Ishikawa (cell line): ENCODE measurements around the gene DENND4B.

Experiments
- CEBPB ChIP-seq: IDR thresholded peaks from 2 replicates; pipeline ENCODE4 v1.6.1; 2012
- EP300 ChIP-seq: IDR thresholded peaks from 2 replicates; pipeline ENCODE4 v1.6.1; 2012; ENCODE audit warnings: borderline replicate concordance
- FOXM1 ChIP-seq: IDR thresholded peaks from 2 replicates; pipeline ENCODE4 v1.6.1; 2012; ENCODE audit warnings: low read depth, borderline replicate concordance
- NFIC ChIP-seq: IDR thresholded peaks from 2 replicates; pipeline ENCODE4 v1.6.1; 2012
- RAD21 ChIP-seq: IDR thresholded peaks from 2 replicates; pipeline ENCODE4 v1.6.1; 2012; ENCODE audit warnings: low read depth
- TF ChIP-seq, protein P1 (sequence below): IDR thresholded peaks from 2 replicates; pipeline ENCODE4 v1.6.1; 2012

GRCh38 chr1:153961421-153961820 lies 14.9 kb upstream of the DENND4B start:
- TF ChIP-seq RAD21 (no peak), CEBPB (no peak), FOXM1 (no peak), EP300 (no peak), NFIC (no peak)
- TF ChIP-seq, protein P1, sequence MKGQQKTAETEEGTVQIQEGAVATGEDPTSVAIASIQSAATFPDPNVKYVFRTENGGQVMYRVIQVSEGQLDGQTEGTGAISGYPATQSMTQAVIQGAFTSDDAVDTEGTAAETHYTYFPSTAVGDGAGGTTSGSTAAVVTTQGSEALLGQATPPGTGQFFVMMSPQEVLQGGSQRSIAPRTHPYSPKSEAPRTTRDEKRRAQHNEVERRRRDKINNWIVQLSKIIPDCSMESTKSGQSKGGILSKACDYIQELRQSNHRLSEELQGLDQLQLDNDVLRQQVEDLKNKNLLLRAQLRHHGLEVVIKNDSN: no peak
